GM21717 (cell line): ENCODE results near the gene GP9.
"Not testable (repeated sequence)": the region's sequence is repeated elsewhere in the genome, so short reads cannot be mapped to it uniquely, and the experiment has no call there.

ENCODE experiments used
- ATAC-seq: cut with Tn5 transposase; IDR thresholded peaks from one replicate; pipeline ENCODE4 v1.9.1; 2021; ENCODE audit warnings: mild to moderate bottlenecking, moderate library complexity; ENCODE audit not compliant: unreplicated experiment

The GP9 gene

DNA sequence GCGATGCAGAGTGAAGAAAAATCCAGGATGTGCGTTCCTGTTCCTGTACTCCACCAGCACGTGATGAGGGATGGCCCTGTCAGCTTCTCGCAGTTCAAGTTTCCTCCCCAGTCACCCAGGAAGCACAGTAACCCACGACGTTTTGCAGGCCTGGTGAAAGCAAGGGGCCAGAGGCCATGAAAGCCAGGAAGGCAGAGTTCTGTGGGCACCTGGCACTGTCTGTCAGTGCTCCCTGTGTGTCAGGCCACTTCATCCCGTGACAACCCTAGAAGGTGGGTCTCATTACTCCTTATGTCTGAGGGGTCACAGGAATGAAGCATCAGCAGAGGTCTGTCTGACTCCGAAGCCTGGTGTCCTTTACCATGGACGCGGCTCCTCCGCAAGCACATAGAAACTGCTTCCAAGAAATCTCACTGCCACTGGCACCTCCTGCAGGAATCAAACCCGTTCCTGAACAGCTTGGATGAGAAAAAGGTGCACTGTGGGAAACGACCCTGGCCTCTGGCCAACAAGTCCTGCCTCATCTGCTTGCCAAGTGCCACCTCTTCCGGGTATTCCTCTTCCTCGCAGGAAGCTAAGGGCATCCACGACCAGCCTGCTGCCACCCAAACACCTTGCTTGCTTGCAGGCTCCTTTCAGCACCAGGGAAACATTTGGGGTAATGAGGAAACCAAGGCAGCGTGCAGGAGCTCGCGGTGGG is 46.4 kb downstream of the GP9 start:
- ATAC-seq, result no peak

DNA sequence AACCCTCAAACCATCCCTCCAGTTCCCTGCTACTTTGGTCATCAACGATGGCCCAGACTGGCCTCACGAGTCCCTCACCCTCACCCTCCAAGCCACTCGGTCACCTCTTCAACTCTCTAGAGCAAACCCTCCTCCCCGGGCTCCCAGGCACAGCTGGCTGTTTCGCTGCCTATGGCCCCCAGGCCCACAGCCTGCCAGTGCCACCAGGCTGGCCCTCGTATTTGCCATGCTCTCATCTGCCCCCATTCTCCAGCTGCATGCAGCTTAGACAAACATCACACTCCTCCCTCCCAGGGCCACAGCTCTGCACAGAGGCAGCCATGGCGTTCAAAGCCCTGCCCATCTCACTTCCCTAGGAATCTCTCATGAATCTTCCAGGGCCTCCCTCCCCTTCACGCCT is 47.2 kb downstream of the GP9 start:
- no peak for ATAC-seq

DNA sequence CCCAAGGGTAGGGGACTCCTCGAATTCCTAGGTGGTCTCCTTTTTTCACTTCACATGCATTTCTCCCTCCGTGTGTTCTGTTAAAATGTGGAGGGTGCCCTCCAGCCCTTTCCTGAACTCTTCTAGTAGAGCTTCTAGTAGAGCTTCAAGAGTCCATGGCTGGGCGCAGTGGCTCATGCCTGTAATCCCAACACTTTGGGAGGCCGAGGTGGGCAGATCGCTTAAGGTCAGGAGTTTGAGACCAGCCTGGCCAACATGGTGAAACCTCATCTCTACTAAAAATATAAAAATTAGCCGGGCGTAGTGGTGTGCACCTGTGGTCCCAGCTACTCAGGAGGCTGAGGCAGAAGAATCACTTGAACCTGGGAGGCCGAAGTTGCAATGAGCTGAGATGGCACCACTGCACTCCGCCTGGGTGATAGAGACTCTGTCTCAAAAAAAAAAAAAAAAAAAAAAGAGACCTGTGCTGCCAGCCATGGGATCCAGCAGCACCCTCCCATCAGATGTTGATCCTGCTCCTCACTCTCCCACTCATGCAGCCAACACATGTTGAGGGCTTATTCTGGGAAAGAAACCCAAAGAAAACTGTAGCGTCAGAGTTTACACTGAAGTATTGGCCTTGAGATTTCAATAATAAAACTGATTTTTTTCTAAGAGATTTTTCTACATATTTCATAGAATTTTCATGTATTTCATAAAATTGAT is 50.6 kb downstream of the GP9 start:
- not testable (repeated sequence) for ATAC-seq
